ENCODE measurements around the gene TANC2.

DNA sequence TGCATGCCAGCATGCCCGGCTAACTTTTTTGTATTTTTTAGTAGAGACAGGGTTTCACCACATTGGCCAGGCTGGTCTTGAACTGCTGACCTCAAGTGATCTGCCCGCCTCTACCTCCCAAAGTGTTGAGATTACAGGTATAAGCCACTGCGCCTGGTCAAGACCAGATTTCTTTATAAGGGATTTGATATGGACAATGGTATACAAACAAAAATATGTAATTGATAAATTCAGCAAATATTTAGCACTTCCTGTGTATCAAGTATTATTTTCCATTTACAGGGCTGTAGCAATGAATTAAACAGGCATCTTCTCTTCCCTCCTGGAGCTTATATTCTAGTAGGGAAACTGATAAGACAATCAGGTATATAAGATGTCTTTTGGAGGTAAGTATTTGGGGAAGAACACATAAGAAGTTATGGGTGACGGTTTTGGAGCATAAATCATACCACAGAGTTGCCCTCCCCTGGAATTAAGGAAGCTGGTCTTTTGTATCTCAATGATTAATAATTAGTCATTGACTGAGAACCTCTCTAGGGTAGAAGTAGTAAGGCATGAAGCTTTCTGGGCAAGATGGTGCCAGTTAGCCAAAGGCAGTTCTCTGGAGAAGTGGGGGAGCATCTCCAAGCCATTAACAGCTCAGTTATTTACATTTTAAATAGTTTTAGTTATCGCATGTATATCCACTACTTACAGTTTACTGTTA is 35.8 kb downstream of the TANC2 start:
- TF ChIP-seq EZH2 (IDR thresholded peaks at IDR 0.05; ENCODE audit: borderline replicate concordance, low read depth, low read length, severe bottlenecking) = no peak
- TF ChIP-seq POLR2A (IDR thresholded peaks at IDR 0.05; ENCODE audit: low read depth, low read length) = no peak
